Cardiac fibroblast (primary cell): ENCODE measurements around the gene HDGFL3.

Experiments
- DNase-seq, 2 donors: peaks; one replicate each; pipeline versions ENCODE4 v3.0.0 to v3.0.0-alpha.2; 2010; ENCODE audit warnings: low read depth in 2 of 2
- H3K4me3 ChIP-seq, 2 donors: replicated peaks in 1 of 2; 1 replicate in 1 of 2; 2 replicates in 1 of 2; pipeline ENCODE4 v1.5.1; 2011; ENCODE audit warnings: low read depth in 2 of 2, low read length in 2 of 2, mild to moderate bottlenecking in 2 of 2, moderate library complexity in 1 of 2
- TF ChIP-seq, protein P1 (sequence below): IDR thresholded peaks from one replicate; pipeline ENCODE4 v1.5.1; 2011; ENCODE audit warnings: low read depth, mild to moderate bottlenecking, low read length, inconsistent platforms

Gene HDGFL3

DNA sequence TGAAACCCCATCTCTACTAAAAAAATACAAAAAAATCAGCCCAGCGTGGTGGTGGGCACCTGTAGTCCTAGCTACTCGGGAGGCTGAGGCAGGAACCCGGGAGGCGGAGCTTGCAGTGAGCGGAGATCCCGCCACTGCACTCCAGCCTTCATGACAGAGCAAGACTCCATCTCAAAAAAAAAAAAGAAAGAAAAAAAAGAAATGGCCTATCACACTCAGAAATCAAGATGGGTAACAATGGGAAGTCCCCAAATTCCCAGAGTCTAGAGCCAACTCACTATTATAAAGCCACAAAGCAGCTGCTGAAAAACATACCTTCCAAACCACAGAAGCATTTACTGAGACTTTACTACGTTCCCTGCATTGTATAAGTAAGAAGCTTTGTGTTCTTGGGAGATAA, 7.5 kb downstream of the HDGFL3 start:
- TF ChIP-seq, protein P1, sequence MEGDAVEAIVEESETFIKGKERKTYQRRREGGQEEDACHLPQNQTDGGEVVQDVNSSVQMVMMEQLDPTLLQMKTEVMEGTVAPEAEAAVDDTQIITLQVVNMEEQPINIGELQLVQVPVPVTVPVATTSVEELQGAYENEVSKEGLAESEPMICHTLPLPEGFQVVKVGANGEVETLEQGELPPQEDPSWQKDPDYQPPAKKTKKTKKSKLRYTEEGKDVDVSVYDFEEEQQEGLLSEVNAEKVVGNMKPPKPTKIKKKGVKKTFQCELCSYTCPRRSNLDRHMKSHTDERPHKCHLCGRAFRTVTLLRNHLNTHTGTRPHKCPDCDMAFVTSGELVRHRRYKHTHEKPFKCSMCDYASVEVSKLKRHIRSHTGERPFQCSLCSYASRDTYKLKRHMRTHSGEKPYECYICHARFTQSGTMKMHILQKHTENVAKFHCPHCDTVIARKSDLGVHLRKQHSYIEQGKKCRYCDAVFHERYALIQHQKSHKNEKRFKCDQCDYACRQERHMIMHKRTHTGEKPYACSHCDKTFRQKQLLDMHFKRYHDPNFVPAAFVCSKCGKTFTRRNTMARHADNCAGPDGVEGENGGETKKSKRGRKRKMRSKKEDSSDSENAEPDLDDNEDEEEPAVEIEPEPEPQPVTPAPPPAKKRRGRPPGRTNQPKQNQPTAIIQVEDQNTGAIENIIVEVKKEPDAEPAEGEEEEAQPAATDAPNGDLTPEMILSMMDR: no peak
- DNase-seq: peak; percentile 6 to 81
- H3K4me3 ChIP-seq: no peak overlapping the region

- TF ChIP-seq, protein P1: no peak
- no peak for DNase-seq
- no peak overlapping the region for H3K4me3 ChIP-seq
Measured at GRCh38 chr15:83199288-83199687, 8.3 kb downstream of the HDGFL3 start.

DNA sequence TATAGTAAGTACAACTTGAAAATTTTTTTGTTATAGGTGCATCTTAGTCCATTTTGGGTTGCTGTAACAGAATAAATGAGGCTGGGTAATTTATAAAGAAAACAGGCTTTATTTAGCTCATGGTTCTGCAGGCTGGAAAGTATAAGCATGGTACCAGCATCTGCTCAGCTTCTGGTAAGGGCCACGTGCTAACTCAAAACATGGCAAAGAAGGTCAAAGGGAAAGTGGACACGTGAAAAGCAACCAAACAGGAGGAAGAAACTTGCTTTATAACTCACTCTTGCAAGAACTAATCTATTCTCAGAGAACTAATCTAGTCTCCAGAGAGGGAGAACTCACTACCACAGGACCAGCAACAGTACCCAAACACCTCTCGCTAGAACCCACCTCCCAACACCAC, 9.1 kb downstream of the HDGFL3 start:
- H3K4me3 ChIP-seq: no peak overlapping the region

GRCh38 chr15:83194528-83194927, 13.1 kb downstream of the HDGFL3 start:
- TF ChIP-seq, protein P1: no peak
- no peak overlapping the region for H3K4me3 ChIP-seq
- DNase-seq: no peak

More for the DNA sequence above, 9.1 kb downstream of the HDGFL3 start:
- TF ChIP-seq, protein P1: no peak
- DNase-seq: no peak

DNA sequence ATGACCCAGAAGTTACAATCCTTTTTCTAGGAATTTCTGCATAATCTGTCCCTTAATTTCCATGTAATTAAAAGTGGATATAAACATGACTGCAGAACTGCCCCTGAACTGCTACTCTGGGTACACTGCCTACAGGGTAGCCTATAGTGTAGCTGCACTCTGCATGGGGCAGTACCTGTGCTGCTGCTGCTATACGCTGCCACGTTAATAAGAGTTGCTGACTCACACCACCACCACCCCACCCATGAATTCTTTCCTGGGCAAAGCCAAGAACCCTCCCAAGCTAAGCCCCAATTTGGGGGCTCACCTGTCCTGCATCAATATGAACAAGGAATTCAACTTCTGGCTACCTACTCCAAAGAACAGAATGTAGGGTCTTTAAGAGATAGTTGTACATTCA, 13.9 kb downstream of the HDGFL3 start:
- no peak for DNase-seq
- TF ChIP-seq, protein P1: no peak
- H3K4me3 ChIP-seq: no peak overlapping the region

DNA sequence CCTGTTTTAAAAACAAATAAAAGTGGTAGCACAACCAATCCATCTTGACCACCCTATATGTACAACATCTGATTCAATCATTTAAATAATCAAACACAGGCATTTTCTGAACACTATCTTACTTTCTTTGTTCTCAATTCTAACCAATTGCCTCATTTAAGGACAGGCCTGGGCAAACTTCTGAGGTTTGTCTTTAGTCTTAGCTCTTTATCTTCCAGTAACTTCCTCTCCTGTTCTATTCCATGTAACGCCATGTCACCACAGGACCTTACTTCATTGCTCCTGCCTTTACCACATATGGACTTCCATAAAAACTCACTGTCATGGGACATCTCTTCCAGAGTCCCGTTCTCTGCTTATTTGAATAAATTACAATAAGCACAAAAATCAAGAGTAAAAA, 14.9 kb downstream of the HDGFL3 start:
- TF ChIP-seq, protein P1: no peak
- no peak overlapping the region for H3K4me3 ChIP-seq
- peak in 1 of 2 donors; percentile 11 for DNase-seq

- H3K4me3 ChIP-seq: no peak overlapping the region
- TF ChIP-seq, protein P1: no peak
- DNase-seq: no peak
Measured at GRCh38 chr15:83190450-83190849, 17.2 kb downstream of the HDGFL3 start.
